HL-60/S4 (cell line): ENCODE measurements around the gene OR6N1.

ENCODE experiments used
- in situ Hi-C: fragments of 300-500 bp; cut with MboI; formaldehyde crosslinking; loops from 2 replicates; pipeline ENCODE4 v1.14.3; 2022; ENCODE audit warnings: low sequenced_read_pairs

OR6N1 gene

GRCh38 chr1:158754420-158754819 is 17.6 kb downstream of the OR6N1 start, which contains the start of gene OR6K6:
OR6K6 (plus strand) TSS chr1:158754720; CDS start chr1:158754888, 168 bp downstream.
- in situ Hi-C loops, result no loop called here

GRCh38 chr1:158752155-158752712 is 19.8 kb downstream of the OR6N1 start:
- in situ Hi-C loops, result no loop called here

DNA sequence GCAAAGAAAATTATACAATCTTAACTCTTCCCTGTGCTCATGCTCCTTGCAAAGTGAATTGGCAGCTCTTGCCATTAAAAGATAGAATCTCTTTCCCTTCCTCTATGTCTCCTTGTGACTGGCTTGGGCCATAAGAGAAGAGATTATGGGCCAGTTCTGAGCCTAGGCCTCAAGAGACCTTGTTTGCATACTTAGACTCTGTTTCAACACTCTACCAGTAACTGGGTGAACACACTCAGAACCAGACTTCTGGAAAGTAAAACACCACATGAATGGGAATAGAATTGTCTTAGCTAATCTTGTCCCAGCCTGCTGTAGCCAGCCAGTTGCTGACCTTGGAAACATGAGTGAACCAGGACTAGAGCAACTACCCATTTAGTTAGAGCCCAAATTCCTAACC is 36.1 kb downstream of the OR6N1 start:
- in situ Hi-C loops, result no loop called here

DNA sequence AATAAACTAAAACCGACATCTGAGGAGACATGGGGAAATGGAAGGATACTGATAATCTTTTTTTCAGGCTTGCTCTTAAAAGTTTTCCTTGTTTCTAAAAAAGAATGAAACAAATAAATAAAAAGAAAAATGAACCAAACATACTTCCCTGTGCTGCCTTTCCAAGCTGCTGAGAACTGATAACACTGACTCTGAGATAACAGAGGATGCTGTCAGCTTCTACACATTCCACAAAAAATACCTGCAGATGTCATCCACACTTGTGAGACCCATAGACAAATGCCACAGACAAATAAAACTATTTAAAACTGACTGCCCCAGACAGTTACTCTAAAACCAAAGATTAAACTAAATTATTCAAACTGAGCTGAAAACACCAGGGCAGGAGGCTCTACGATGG is 39.5 kb downstream of the OR6N1 start:
- in situ Hi-C loops, result no loop called here

DNA sequence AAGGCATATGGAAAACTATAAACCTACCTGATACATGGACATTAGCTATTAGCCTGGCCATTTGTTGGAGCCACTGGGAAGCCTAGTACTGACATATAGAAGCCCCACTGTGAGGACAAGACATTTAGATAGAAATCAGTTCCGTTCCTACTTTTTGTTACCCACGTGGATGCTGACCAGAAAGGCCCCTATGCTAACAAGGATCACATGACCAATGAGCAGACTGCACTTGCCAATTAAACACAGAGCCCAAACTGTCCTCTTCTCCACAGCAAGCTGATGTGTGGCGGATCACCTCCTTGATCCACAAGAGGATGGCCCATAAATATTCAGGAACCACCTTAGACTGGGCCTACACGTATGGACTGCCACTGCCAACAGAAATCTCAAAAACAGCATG is 40.3 kb downstream of the OR6N1 start:
- in situ Hi-C loops, result no loop called here

DNA sequence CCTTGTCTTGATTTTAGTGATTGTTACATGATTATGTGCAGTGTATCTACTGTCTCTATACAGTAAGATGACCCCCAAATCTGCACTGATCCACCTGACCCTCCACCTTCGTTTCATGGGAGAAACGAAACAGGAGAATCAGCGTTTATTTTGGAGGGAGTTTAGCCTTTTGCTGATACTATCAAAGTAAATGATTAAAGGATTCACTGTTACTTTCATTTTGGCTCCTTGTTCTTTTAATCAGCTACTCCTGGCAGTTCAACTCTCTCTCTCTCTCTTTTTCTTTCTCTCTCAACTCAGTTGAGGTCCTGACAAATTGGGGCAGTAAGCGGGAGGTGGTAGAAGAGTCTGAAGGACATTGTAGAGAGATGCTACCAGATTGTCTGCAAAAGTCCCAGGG is 41.5 kb downstream of the OR6N1 start:
- in situ Hi-C loops, result no loop called here

- in situ Hi-C loops, result no loop called here
These were observed 43.3 kb downstream of the OR6N1 start for GRCh38 chr1:158728510-158729225.

DNA sequence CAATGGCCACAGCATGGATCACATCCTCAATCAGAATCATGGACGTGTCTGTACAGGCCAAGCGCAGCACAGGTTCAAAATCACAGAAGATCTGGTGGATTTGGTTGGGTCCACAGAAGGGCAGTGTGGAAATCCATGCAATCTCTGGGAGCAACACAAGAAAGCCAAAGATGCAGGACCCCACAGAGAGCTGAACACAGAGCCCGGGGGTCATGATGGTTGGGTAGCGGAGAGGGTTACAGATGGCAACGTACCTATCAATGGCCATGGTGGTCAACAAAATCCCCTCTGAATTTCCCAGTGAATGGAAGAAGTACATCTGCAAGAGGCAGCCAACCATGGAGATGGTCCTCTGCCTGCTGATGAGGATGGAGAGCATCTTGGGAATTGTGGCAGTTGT is 47.6 kb downstream of the OR6N1 start:
- in situ Hi-C loops, result no loop called here

GRCh38 chr1:158720620-158721019 is 51.4 kb downstream of the OR6N1 start, which contains the start of gene OR6K3:
OR6K3 (minus strand) TSS chr1:158720720; CDS start chr1:158718115, 2,605 bp downstream.
- in situ Hi-C loops, result no loop called here

GRCh38 chr1:158719664-158720063 is 52.3 kb downstream of the OR6N1 start:
- in situ Hi-C loops, result no loop called here

GRCh38 chr1:158717344-158717743 is 54.7 kb downstream of the OR6N1 start:
- in situ Hi-C loops, result no loop called here

GRCh38 chr1:158716335-158716734 is 55.7 kb downstream of the OR6N1 start:
- in situ Hi-C loops, result no loop called here

- in situ Hi-C loops, result no loop called here
These were observed 57.2 kb downstream of the OR6N1 start for GRCh38 chr1:158714754-158715153.
